CD4-positive, alpha-beta memory T cell (primary cell): ENCODE data around the gene XCR1. TPM values are rescaled to one million over a fixed set of nuclear protein-coding genes. Genes with fewer than 3 reads are reported as not detected.

Experiments
- CTCF ChIA-PET: fragments of 350-600 bp; sonication (Branson Sonifier 250); formaldehyde crosslinking; loops from one replicate; lab custom pipeline; 2021; ENCODE audit warnings: inconsistent platforms; ENCODE audit not compliant: partially characterized antibody; lab: Charles Lee
- POLR2A ChIA-PET: fragments of 350-600 bp; sonication (Branson Sonifier 250); formaldehyde crosslinking; loops from one replicate; lab custom pipeline; 2021; ENCODE audit not compliant: partially characterized antibody; lab: Charles Lee
- DNase-seq, 5 donors: peaks; one replicate each; pipeline versions ENCODE4 v3.0.0 to v3.0.0-alpha.2; 2020 to 2022; ENCODE audit warnings: mixed read lengths in 1 of 5
- H3K27ac ChIP-seq: one replicate; pipeline ENCODE4 v1.7.0; 2013; ENCODE audit warnings: low read depth, low read length
- H3K27me3 ChIP-seq: 2 replicates; pipeline ENCODE4 v1.7.0; 2013; ENCODE audit warnings: mild to moderate bottlenecking, low read length, moderate library complexity; ENCODE audit not compliant: insufficient read depth
- H3K36me3 ChIP-seq: 2 replicates; pipeline ENCODE4 v1.7.0; 2013; ENCODE audit warnings: mild to moderate bottlenecking, low read length, moderate library complexity; ENCODE audit not compliant: insufficient read depth
- H3K4me1 ChIP-seq: 2 replicates; pipeline ENCODE4 v1.7.0; 2013; ENCODE audit warnings: mild to moderate bottlenecking, low read length, moderate library complexity; ENCODE audit not compliant: insufficient read depth
- H3K4me3 ChIP-seq, 2 donors: one replicate each; pipeline ENCODE4 v1.7.0; 2013; ENCODE audit warnings: low read length in 2 of 2, mild to moderate bottlenecking in 1 of 2
- H3K9me3 ChIP-seq, 2 donors: one replicate each; pipeline ENCODE4 v1.7.0; 2013; ENCODE audit warnings: low read length in 2 of 2, control low read depth in 1 of 2; ENCODE audit not compliant: control insufficient read depth in 1 of 2
- H3K27ac Mint-ChIP-seq, 7 donors: one replicate each; pipeline ENCODE4 v1.8.0; 2020 to 2021; ENCODE audit warnings: mixed read lengths in 7 of 7, mild to moderate bottlenecking in 6 of 7, inconsistent platforms in 3 of 7, moderate library complexity in 3 of 7
- H3K27me3 Mint-ChIP-seq, 2 donors: one replicate each; pipeline ENCODE4 v1.8.0; 2020 to 2021; ENCODE audit warnings: mixed read lengths in 2 of 2
- H3K36me3 Mint-ChIP-seq, 2 donors: one replicate each; pipeline ENCODE4 v1.8.0; 2020 to 2021; ENCODE audit warnings: mixed read lengths in 2 of 2, inconsistent platforms in 1 of 2, mild to moderate bottlenecking in 1 of 2
- H3K4me1 Mint-ChIP-seq, 4 donors: one replicate each; pipeline ENCODE4 v1.8.0; 2020 to 2021; ENCODE audit warnings: mixed read lengths in 4 of 4, mild to moderate bottlenecking in 1 of 4
- H3K4me3 Mint-ChIP-seq, 8 donors: one replicate each; pipeline ENCODE4 v1.8.0; 2020 to 2021; ENCODE audit warnings: mixed read lengths in 8 of 8, mild to moderate bottlenecking in 7 of 8, moderate library complexity in 6 of 8, inconsistent platforms in 3 of 8
- H3K9me3 Mint-ChIP-seq, 8 donors: one replicate each; pipeline ENCODE4 v1.8.0; 2020 to 2021; ENCODE audit warnings: mixed read lengths in 8 of 8, mild to moderate bottlenecking in 5 of 8, inconsistent platforms in 3 of 8, moderate library complexity in 1 of 8
- intact Hi-C: fragments of 100-400 bp; cut with micrococcal nuclease; formaldehyde crosslinking; loops from one replicate; pipeline ENCODE4 v1.15.1; 2023
- polyA plus RNA-seq, 2 donors: library from polyadenylated mRNA; unstranded; fragments of 300-500 nt; fragmentation: Illumina TruSeq; gene quantifications; one replicate each; pipeline ENCODE4 v1.2.3, GENCODE V29; 2021
- total RNA-seq, 2 experiments: library from RNA; stranded (reverse); gene quantifications; one replicate each; pipeline ENCODE4 v1.2.3, GENCODE V29; 2021

The XCR1 gene
- total and polyA plus RNA-seq, 4 experiments from 2014 or later: not detected

DNA sequence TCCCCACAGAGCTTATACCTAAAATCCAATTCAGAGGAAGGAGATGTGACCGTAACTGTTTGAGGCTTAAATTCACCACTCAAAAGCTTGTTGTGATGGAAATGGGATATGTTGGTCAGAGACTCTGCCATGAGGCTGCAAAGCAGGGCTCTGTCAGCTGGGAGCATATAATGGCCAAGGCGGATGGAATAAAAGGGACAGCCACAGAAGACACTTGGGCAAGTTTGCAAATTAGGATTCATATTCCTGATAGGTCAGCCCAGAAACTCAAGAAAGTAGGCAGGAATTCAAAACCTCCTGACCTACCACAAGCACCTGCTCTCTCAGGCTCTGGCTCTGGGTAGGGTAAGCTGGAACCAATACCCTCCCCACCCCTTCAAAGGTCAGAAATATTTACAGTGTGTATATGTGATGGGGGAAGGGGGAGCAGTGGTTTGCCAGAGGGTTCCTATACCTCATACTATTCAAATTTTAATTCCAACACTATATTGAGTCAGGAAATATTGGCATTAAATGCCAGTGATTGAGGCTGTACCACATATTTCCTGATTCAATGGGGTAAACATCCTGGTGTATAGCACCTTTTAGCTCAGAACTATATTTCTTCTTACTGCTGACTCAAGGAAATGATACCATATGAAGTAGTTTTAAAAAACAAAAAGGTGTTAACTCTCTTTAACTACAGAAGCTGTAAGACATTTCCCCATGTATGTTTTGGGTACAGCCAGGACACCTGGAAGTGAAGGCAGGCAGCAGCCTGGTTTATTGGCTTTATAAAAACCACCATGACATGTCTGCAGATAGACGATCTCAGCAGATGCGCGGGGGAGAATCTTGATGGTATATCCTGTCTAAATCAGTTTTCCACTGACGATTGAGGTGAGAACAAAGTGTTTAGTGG lies 50.8 kb downstream of the XCR1 start:
- H3K4me3 ChIP-seq: peak overlapping the region in 1 of 2 donors; percentile 1
- Mint-ChIP-seq H3K4me1 (peaks cover 59 to 99% (median 77%) of the 10 kb centered on the region in 4 donors), H3K4me3 (peak overlapping the region in 7 of 8 donors; percentile 4 to 86 (median 56)), H3K27me3 (no peaks in the 10 kb centered on the region), H3K36me3 (peaks cover 41 to 65% of the 10 kb centered on the region in 2 donors), H3K9me3 (no peaks in the 10 kb centered on the region), H3K27ac (peak overlapping the region; percentile 86 to 96 (median 90))
- no peaks in the 10 kb centered on the region for H3K9me3 ChIP-seq
- H3K27me3 ChIP-seq: no peaks in the 10 kb centered on the region
- H3K36me3 ChIP-seq: peaks cover 30% of the 10 kb centered on the region
- H3K4me1 ChIP-seq: peaks cover 99% of the 10 kb centered on the region
- POLR2A ChIA-PET: interaction anchor here (0.6 to 7.3 kb wide), 18 partner anchors 8 to 563 kb away, joined by 3 to 108 read pairs (median 4); partner anchors contain the start of genes CCR5, CXCR6, FYCO1 and LZTFL1
- DNase-seq: peak; percentile 53 to 78 (median 56)
- CTCF ChIA-PET: interaction anchor here (0.8 to 6.1 kb wide), 13 partner anchors 10 to 393 kb away, joined by 3 to 65 read pairs (median 5); partner anchors contain the start of genes CXCR6 and FYCO1
- H3K27ac ChIP-seq: peak overlapping the region; percentile 36
- intact Hi-C loops: loop anchor here (1.0 to 5.0 kb wide), 4 partner anchors 11 to 92 kb away; partner anchors contain the start of genes CXCR6 and FYCO1

DNA sequence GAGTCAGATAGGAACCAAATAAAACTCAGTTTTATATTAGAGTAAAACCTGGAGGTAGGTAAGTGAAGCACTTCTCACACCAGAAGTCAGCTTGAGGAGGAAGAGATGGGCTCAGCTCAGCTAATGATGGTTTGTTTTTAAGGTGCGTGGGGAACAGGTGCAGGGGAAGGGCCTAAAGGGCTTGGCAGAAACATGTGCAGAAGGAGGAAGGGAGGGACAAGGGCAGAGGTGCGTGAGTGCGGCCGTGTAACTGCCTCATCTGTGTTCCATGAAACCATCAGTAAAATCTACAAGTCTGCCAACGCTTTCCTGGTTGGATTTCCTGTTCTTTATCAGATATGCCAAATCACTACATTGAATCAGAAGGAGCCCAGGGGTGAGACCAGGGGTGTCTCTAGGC lies 51.6 kb downstream of the XCR1 start:
- ChIA-PET POLR2A (interaction anchor here (1.1 to 7.3 kb wide), 8 partner anchors 9 to 563 kb away, joined by 3 to 108 read pairs (median 31); partner anchors contain the start of genes CXCR6 and FYCO1), CTCF (interaction anchor here (0.8 to 6.1 kb wide), 8 partner anchors 9 to 102 kb away, joined by 3 to 65 read pairs (median 9); partner anchors contain the start of gene CXCR6)
- H3K36me3 ChIP-seq: peaks cover 27% of the 10 kb centered on the region
- H3K27me3 ChIP-seq: no peaks in the 10 kb centered on the region
- H3K27ac ChIP-seq: peak overlapping the region; percentile 36
- peaks cover 96% of the 10 kb centered on the region for H3K4me1 ChIP-seq
- H3K4me3 ChIP-seq: no peak overlapping the region
- H3K9me3 ChIP-seq: no peaks in the 10 kb centered on the region
- Mint-ChIP-seq H3K27me3 (no peaks in the 10 kb centered on the region), H3K27ac (peak overlapping the region; percentile 86 to 96 (median 90)), H3K9me3 (no peaks in the 10 kb centered on the region), H3K4me1 (peaks cover 55 to 96% (median 77%) of the 10 kb centered on the region in 4 donors), H3K36me3 (peaks cover 42 to 63% of the 10 kb centered on the region in 2 donors), H3K4me3 (peak overlapping the region in 7 of 8 donors; percentile 4 to 86 (median 54))
- DNase-seq: no peak
- intact Hi-C loops: loop anchor here (1.0 to 5.0 kb wide), 4 partner anchors 10 to 93 kb away; partner anchors contain the start of genes CXCR6 and FYCO1

- H3K27ac Mint-ChIP-seq: peak overlapping the region; percentile 32 to 96 (median 86)
- intact Hi-C loops: loop anchor here (5.0 kb wide), 1 partner anchor 32 kb away; the partner anchor contains the start of gene CXCR6
- H3K9me3 Mint-ChIP-seq: no peaks in the 10 kb centered on the region
- DNase-seq: no peak
- H3K4me3 ChIP-seq: no peak overlapping the region
- ChIA-PET POLR2A (interaction anchor here (2.6 to 7.3 kb wide), 4 partner anchors 10 to 93 kb away, joined by 29 to 108 read pairs (median 54); partner anchors contain the start of gene FYCO1), CTCF (interaction anchor here (1.4 to 6.1 kb wide), 3 partner anchors 10 to 103 kb away, joined by 4 to 65 read pairs (median 6); no protein-coding TSS in a partner anchor)
- H3K27ac ChIP-seq: no peak overlapping the region
- peaks cover 31% of the 10 kb centered on the region for H3K36me3 ChIP-seq
- no peaks in the 10 kb centered on the region for H3K27me3 ChIP-seq
- peak overlapping the region in 2 of 8 donors; percentile 0 to 59 for H3K4me3 Mint-ChIP-seq
- peaks cover 49 to 66% of the 10 kb centered on the region in 2 donors for H3K36me3 Mint-ChIP-seq
- H3K27me3 Mint-ChIP-seq: no peaks in the 10 kb centered on the region
- H3K4me1 Mint-ChIP-seq: peaks cover 55 to 96% (median 78%) of the 10 kb centered on the region in 4 donors
- H3K9me3 ChIP-seq: no peaks in the 10 kb centered on the region
- H3K4me1 ChIP-seq: peaks cover 89% of the 10 kb centered on the region
Measured at GRCh38 chr3:45974686-45975085, 52.6 kb downstream of the XCR1 start.

DNA sequence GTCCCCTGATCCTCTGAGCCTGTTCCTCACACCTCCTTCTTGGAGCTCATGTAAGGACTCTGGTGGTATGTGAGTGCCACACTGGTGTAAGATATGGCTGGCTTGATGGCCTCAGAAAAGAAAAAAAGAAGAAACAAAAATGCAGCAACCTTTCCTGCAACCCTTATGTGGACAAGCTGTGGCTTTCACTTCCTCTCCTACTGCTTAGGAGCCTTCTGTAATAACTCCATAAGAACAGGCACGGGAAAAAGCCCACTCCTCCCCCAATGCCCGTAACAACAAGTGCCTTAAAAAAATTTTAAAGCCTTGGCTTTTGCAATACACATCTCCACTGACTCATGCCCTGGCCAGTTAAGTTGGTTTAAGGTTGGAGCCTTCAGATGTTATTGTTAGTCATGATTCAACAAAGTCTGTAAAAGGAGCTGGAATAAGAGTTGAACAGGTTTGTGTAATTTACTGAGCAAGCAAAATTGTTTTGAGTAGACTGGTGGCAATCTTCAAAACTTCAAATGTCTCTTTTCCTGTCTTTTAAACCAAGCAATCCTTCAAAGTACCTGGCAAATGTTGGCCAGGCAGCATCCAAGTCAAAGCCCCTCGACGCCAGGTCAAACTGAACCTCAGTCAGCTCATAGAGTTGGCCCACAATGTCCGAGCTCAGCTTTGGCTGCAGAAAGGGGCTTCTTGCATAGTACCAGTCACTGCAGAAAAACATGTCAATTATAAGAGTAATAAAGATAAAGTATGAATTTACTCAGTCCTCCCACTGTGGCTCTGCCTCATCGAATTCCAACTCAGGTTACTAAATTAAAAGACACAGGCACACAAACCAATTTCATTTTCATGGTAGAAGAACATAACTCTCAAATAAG lies 54.5 kb downstream of the XCR1 start:
- Mint-ChIP-seq H3K4me1 (peaks cover 40 to 91% (median 66%) of the 10 kb centered on the region in 4 donors), H3K4me3 (peak overlapping the region in 4 of 8 donors; percentile 20 to 54 (median 28)), H3K9me3 (no peaks in the 10 kb centered on the region), H3K27me3 (no peaks in the 10 kb centered on the region), H3K36me3 (peaks cover 53 to 70% of the 10 kb centered on the region in 2 donors), H3K27ac (peak overlapping the region; percentile 63 to 90 (median 75))
- intact Hi-C loops: no loop called here
- H3K9me3 ChIP-seq: no peaks in the 10 kb centered on the region
- no peak overlapping the region for H3K4me3 ChIP-seq
- no peak for DNase-seq
- peaks cover 49% of the 10 kb centered on the region for H3K36me3 ChIP-seq
- H3K4me1 ChIP-seq: peaks cover 75% of the 10 kb centered on the region
- ChIA-PET POLR2A (interaction anchor here (1.1 to 7.3 kb wide), 8 partner anchors 9 to 95 kb away, joined by 3 to 108 read pairs (median 5); partner anchors contain the start of gene FYCO1), CTCF (interaction anchor here (1.5 to 6.1 kb wide), 2 partner anchors 28 to 105 kb away, joined by 4 to 65 read pairs; no protein-coding TSS in a partner anchor)
- no peaks in the 10 kb centered on the region for H3K27me3 ChIP-seq
- H3K27ac ChIP-seq: no peak overlapping the region

- ChIA-PET CTCF (interaction anchor here (6.3 to 14.1 kb wide), 3 partner anchors 12 to 108 kb away, joined by 38 to 153 read pairs (median 153); partner anchors contain the start of gene CXCR6), POLR2A (interaction anchor here (0.8 to 8.0 kb wide), 8 partner anchors 8 to 96 kb away, joined by 3 to 80 read pairs (median 4); partner anchors contain the start of genes CXCR6 and FYCO1)
- DNase-seq: no peak
- Mint-ChIP-seq H3K27me3 (no peaks in the 10 kb centered on the region), H3K27ac (peak overlapping the region in 4 of 7 donors; percentile 11 to 61 (median 36)), H3K4me3 (no peak overlapping the region), H3K36me3 (peaks cover 63 to 70% of the 10 kb centered on the region in 2 donors), H3K9me3 (no peaks in the 10 kb centered on the region), H3K4me1 (peaks cover 31 to 90% (median 59%) of the 10 kb centered on the region in 4 donors)
- peaks cover 75% of the 10 kb centered on the region for H3K4me1 ChIP-seq
- no peaks in the 10 kb centered on the region for H3K27me3 ChIP-seq
- no peak overlapping the region for H3K4me3 ChIP-seq
- no peak overlapping the region for H3K27ac ChIP-seq
- H3K9me3 ChIP-seq: no peaks in the 10 kb centered on the region
- H3K36me3 ChIP-seq: peaks cover 62% of the 10 kb centered on the region
- intact Hi-C loops: no loop called here
Measured at GRCh38 chr3:45969953-45970352, 57.3 kb downstream of the XCR1 start.

DNA sequence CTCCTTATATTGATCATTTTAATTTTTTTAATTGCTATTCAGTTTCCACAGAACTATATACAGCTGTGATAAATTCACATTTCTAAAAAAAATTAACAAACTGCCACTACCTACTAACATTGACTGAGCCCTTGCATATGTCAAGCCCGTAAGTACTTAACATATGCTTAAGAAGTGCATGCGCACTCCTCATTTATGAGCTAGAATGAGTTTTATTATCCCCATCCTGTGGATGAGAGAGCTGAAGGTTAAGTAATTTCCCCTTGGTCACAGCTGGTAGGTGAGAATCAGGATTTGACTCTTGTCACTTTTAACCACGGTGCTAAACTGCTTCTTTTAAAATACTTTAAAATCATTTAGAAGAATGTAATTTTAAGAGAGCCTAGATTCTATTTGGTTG lies 58.2 kb downstream of the XCR1 start:
- ChIA-PET POLR2A (interaction anchor here (0.8 to 8.0 kb wide), 7 partner anchors 9 to 97 kb away, joined by 3 to 80 read pairs (median 4); partner anchors contain the start of gene FYCO1), CTCF (interaction anchor here (0.8 to 14.1 kb wide), 6 partner anchors 7 to 217 kb away, joined by 3 to 153 read pairs (median 34); partner anchors contain the start of gene CXCR6)
- intact Hi-C loops: no loop called here
- Mint-ChIP-seq H3K4me3 (no peak overlapping the region), H3K27ac (no peak overlapping the region), H3K9me3 (no peaks in the 10 kb centered on the region), H3K4me1 (peaks cover 32 to 90% (median 61%) of the 10 kb centered on the region in 4 donors), H3K27me3 (no peaks in the 10 kb centered on the region), H3K36me3 (peaks cover 66 to 70% of the 10 kb centered on the region in 2 donors)
- Histone ChIP-seq H3K4me3 (no peak overlapping the region), H3K27me3 (no peaks in the 10 kb centered on the region), H3K9me3 (no peaks in the 10 kb centered on the region), H3K27ac (no peak overlapping the region), H3K36me3 (peaks cover 58% of the 10 kb centered on the region), H3K4me1 (peaks cover 75% of the 10 kb centered on the region)
- DNase-seq: no peak
